Measurements from ENCODE around the gene MALSU1.

DNA sequence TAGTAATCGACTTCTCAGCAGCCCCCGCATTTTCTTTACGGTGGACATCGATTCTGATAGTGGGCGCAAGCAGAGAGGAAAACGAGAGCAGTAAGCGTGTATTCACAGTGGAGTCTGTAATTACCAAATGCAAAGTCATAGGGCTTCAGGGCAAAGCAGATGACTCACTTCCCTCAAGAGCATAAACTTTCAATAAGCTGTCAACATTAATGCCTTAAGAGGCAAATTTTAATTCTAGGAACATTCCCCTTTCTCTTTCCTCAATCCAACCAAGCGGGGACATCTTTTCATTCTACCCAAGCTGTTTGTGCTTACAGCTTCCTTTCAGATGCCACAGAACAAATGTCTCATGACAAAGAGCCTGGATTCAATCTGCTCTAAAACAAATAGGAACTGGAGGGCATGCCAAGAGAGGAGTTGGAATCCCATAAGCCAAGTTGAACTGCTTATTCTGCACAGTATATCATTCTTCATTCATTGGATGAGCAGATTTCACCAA is 48.6 kb downstream of the MALSU1 start:
- TF ChIP-seq POLR2A (IDR thresholded peaks at IDR 0.05; ENCODE audit: low read depth, low read length) (no peak), POLR2AphosphoS5 (IDR thresholded peaks at IDR 0.05; ENCODE audit: low read depth, low read length) (no peak)
